DMS53 treated with DMSO at 0.1 percent for 48 hours (cell line): Measurements from ENCODE around the gene EDC4.

Source experiments
- DNase-seq: peaks from one replicate; lab custom pipeline; 2025; ENCODE audit not compliant: unreplicated experiment; lab: John Stamatoyannopoulos, UW

Gene EDC4

DNA sequence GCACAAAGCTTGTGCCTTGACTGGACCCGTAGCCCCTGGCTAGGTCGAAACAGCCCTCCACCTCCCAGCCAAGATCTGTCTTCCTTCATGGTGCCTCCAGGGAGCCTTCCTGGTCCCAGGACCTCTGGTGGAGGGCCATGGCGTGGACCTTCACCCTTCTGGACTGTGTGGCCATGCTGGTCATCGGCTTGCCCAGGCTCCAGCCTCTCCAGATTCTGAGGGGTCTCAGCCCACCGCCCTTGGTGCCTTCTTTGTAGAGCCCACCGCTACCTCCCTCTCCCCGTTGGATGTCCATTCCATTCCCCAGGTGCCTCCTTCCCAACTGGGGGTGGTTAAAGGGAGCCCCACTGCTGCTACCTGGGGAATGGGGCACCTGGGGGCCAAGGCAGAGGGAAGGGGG lies 55.3 kb downstream of the EDC4 start:
- DNase-seq = no peak

DNA sequence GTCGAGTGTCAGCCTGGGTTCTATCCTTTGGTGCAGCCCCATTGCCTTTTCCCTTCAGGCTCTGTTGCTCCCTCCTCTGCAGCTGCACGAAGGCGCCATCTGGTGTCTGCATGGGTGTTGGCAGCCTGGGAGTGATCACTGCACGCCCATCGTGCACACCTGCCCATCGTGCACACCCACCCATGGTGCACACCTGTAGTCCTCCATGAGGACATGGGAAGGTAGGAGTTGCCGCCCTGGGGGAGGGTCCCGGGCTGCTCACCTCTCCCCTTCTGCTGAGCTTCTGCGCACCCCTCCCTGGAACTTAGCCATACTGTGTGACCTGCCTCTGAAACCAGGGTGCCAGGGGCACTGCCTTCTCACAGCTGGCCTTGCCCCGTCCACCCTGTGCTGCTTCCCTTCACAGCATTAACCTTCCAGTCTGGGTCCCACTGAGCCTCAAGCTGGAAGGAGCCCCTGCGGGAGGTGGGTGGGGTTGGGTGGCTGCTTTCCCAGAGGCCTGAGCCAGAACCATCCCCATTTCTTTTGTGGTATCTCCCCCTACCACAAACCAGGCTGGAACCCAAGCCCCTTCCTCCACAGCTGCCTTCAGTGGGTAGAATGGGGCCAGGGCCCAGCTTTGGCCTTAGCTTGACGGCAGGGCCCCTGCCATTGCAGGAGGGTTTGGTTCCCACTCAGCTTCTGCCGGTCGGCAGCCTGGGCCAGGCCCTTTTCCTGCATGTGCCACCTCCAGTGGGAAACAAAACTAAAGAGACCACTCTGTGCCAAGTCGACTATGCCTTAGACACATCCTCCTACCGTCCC lies 55.9 kb downstream of the EDC4 start:
- DNase-seq = peak; percentile 36

DNA sequence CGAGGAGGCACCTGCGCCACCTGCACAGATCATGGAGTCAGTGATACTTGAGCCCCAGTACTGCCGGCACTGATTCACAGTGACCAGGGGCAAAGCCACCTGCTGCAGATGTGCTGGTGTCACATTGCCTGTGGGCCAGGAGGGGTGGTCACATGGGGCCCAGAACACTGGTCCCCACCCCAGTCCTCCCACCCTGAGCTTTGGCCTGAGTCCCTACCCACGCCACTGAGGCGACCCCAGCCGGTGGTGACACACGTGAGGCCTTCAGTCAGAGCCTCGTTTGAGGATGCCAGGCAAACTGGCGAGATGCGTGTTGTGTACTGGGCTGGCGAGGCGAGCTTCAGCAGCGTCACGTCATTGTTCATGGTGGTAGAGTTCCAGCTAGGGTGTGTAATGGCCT lies 57.3 kb downstream of the EDC4 start:
- no peak for DNase-seq

DNA sequence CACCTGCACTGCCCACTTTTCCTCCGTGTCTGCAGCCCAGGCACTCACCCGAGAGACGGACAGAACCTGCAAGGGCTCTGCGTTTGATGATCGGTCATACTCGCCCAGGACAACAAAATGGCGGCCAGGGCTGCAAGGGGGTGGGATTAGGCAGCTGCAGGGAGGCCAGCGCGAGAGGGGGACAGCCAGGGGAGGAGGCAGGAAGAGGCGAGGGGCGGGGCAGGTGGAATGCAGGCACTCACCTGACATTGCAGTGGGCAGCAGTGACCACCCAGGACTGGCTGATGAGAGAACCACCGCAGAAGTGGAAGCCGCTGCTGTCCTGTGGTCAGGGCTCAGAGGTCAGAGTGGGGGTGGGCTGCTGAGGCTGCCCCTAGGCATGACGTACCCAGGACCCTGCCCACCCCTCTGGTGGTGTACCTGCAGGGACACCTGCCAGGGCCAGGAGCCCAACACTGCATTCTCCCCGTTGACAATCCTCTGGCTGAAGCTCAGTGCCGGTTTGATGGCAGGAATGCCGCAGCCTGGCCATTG lies 57.9 kb downstream of the EDC4 start:
- no peak for DNase-seq
